ENCODE data around the gene RPRML. TPM values are rescaled to one million over a fixed set of nuclear protein-coding genes. Genes with fewer than 3 reads are reported as not detected.
"Not testable (repeated sequence)": the region's sequence is repeated elsewhere in the genome, so short reads cannot be mapped to it uniquely, and the experiment has no call there.

RPRML gene
- total RNA-seq, 2 experiments from 2014 or later = not detected

DNA sequence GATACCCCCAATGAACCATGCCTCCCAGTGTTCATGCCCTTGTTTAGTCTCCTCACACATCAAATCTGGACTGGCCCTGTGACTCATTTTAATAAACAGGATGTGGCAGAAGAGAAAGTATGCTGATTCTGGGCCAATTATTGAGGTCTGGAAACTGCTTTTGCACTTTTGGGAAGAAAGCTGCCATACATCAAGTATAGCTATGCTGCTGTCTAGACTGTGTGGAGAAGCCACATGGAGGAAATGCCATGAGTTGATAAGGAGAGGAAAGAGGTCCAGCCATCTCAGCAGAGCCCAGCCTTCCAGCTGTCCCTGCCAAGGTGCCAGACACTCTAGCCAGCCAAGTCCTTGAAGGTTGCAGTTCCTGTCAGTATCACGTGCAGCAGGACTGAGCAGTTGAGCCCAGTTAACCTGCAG is 16.7 kb downstream of the RPRML start:
- ChIA-PET CTCF (no interaction called here), POLR2A (no interaction called here)
- Histone ChIP-seq H3K4me1 (ENCODE audit: insufficient read depth, low read length) (peaks cover 4% of the 10 kb centered on the region), H3K4me3 (ENCODE audit: low read length) (no peak overlapping the region), H3K27me3 (ENCODE audit: control insufficient read depth in 1 of 2, insufficient read depth in 2 of 2, low read length in 2 of 2) (peaks cover 0 to 4% of the 10 kb centered on the region in 2 experiments), H3K36me3 (ENCODE audit: insufficient read depth, low read length) (no peaks in the 10 kb centered on the region), H3K27ac (ENCODE audit: low read depth in 1 of 2, low read length in 2 of 2) (no peak overlapping the region), H3K9me3 (ENCODE audit: control insufficient read depth in 1 of 2, insufficient read depth in 1 of 2, low read length in 2 of 2) (peaks cover 0 to 5% of the 10 kb centered on the region in 2 experiments)
- ATAC-seq (ENCODE audit: poor library complexity) (no peak), DNase-seq (no peak)
- Mint-ChIP-seq H3K4me3 (no peak overlapping the region), H3K27ac (no peak overlapping the region), H3K4me1 (ENCODE audit: low read depth) (no peaks in the 10 kb centered on the region), H3K27me3 (peaks cover 16% of the 10 kb centered on the region), H3K36me3 (ENCODE audit: low read depth) (peaks cover 21% of the 10 kb centered on the region), H3K9me3 (peaks cover 3% of the 10 kb centered on the region)
- intact Hi-C loops (cut with DNase I, micrococcal nuclease) = no loop called here
- TF ChIP-seq, protein P1, sequence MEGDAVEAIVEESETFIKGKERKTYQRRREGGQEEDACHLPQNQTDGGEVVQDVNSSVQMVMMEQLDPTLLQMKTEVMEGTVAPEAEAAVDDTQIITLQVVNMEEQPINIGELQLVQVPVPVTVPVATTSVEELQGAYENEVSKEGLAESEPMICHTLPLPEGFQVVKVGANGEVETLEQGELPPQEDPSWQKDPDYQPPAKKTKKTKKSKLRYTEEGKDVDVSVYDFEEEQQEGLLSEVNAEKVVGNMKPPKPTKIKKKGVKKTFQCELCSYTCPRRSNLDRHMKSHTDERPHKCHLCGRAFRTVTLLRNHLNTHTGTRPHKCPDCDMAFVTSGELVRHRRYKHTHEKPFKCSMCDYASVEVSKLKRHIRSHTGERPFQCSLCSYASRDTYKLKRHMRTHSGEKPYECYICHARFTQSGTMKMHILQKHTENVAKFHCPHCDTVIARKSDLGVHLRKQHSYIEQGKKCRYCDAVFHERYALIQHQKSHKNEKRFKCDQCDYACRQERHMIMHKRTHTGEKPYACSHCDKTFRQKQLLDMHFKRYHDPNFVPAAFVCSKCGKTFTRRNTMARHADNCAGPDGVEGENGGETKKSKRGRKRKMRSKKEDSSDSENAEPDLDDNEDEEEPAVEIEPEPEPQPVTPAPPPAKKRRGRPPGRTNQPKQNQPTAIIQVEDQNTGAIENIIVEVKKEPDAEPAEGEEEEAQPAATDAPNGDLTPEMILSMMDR (IDR thresholded peaks at IDR 0.05) = no peak

DNA sequence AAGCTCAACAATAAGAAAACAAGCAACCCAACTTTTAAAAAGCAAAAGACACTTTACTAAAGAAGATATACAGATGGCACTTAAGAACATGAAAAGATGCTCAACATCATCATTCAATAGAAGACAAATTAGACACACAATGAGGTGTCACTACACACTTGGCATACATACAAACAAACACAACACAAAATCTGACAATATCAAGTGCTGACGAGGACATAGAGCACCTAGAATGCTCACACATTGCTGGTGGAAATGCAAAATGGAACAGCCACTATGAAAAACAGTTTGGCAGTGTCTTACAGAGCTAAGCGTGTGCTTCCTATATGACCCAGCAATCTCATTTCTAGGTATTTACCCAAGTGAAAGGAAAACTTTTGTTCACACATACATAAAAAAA is 18.9 kb downstream of the RPRML start:
- TF ChIP-seq, protein P1 (IDR thresholded peaks at IDR 0.05) = no peak
- CTCF ChIA-PET = no interaction called here

DNA sequence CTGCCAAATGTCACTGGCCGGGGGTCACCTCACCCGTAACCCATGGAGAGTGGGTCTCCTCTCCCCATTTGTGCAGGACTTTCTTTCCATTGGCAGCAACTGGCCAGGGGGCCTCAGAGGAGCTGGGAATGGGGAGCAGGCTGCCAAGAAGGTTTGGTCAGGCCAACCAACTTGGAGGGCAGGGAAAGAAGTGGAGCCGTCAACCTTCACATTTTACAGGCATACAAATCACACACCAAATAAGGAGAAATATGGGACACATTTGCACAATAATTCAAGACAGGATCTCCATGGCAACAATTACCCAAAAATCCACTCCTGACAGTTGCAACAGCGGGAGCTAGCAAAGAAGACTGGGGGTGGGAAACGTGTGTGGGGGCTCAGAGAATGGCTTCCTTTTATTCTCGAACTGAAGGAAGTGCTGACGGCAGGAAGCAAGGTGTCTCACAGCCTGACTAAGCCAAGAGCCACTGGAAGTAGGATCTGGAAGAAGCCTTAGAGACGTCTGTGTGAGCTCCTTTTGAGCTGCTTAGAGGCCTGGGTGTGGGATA is 20.9 kb downstream of the RPRML start:
- intact Hi-C loops (cut with DNase I, micrococcal nuclease) = no loop called here
- ChIA-PET POLR2A (no interaction called here), CTCF (no interaction called here)
- no peaks in the 10 kb centered on the region for H3K4me1 Mint-ChIP-seq (ENCODE audit: low read depth)
- Histone ChIP-seq H3K36me3 (ENCODE audit: insufficient read depth, low read length) (peaks cover 5% of the 10 kb centered on the region), H3K27me3 (ENCODE audit: control insufficient read depth in 1 of 2, insufficient read depth in 2 of 2, low read length in 2 of 2) (no peaks in the 10 kb centered on the region), H3K9me3 (ENCODE audit: control insufficient read depth in 1 of 2, insufficient read depth in 1 of 2, low read length in 2 of 2) (peaks cover 0 to 5% of the 10 kb centered on the region in 2 experiments), H3K4me3 (ENCODE audit: low read length) (no peak overlapping the region), H3K27ac (ENCODE audit: low read depth in 1 of 2, low read length in 2 of 2) (no peak overlapping the region), H3K4me1 (ENCODE audit: insufficient read depth, low read length) (peaks cover 4% of the 10 kb centered on the region)
- H3K9me3 Mint-ChIP-seq = peaks cover 3% of the 10 kb centered on the region
- no peak overlapping the region for H3K27ac Mint-ChIP-seq
- DNase-seq (no peak), ATAC-seq (ENCODE audit: poor library complexity) (no peak)
- TF ChIP-seq, protein P1 (IDR thresholded peaks at IDR 0.05) = no peak
- peaks cover 22% of the 10 kb centered on the region for H3K36me3 Mint-ChIP-seq (ENCODE audit: low read depth)
- H3K4me3 Mint-ChIP-seq = no peak overlapping the region
- peaks cover 6% of the 10 kb centered on the region for H3K27me3 Mint-ChIP-seq

More for the DNA sequence above, 18.9 kb downstream of the RPRML start:
- peaks cover 6% of the 10 kb centered on the region for H3K27me3 Mint-ChIP-seq
- intact Hi-C loops (cut with DNase I, micrococcal nuclease) = no loop called here
- Histone ChIP-seq H3K27ac (ENCODE audit: low read depth in 1 of 2, low read length in 2 of 2) (no peak overlapping the region), H3K4me1 (ENCODE audit: insufficient read depth, low read length) (peaks cover 4% of the 10 kb centered on the region), H3K9me3 (ENCODE audit: control insufficient read depth in 1 of 2, insufficient read depth in 1 of 2, low read length in 2 of 2) (peaks cover 0 to 5% of the 10 kb centered on the region in 2 experiments), H3K36me3 (ENCODE audit: insufficient read depth, low read length) (peaks cover 5% of the 10 kb centered on the region), H3K4me3 (ENCODE audit: low read length) (no peak overlapping the region), H3K27me3 (ENCODE audit: control insufficient read depth in 1 of 2, insufficient read depth in 2 of 2, low read length in 2 of 2) (peaks cover 0 to 4% of the 10 kb centered on the region in 2 experiments)
- ATAC-seq (ENCODE audit: poor library complexity) (no peak), DNase-seq (no peak)
- no peaks in the 10 kb centered on the region for H3K4me1 Mint-ChIP-seq (ENCODE audit: low read depth)
- H3K27ac Mint-ChIP-seq = no peak overlapping the region
- POLR2A ChIA-PET = interaction anchor here (0.8 kb wide), 1 partner anchor 108 kb away, joined by 5 read pairs; no protein-coding TSS in a partner anchor
- peaks cover 22% of the 10 kb centered on the region for H3K36me3 Mint-ChIP-seq (ENCODE audit: low read depth)
- no peak overlapping the region for H3K4me3 Mint-ChIP-seq
- peaks cover 3% of the 10 kb centered on the region for H3K9me3 Mint-ChIP-seq

DNA sequence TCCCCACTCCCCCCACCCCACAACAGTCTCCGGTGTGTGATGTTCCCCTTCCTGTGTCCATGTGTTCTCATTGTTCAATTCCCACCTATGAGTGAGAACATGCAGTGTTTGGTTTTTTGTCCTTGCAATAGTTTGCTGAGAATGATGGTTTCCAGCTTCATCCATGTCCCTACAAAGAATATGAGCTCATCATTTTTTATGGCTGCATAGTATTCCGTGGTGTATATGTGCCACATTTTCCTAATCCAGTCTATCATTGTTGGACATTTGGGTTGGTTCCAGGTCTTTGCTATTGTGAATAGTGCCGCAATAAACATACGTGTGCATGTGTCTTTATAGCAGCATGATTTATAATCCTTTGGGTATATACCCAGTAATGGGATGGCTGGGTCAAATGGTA is 25.9 kb downstream of the RPRML start:
- H3K9me3 ChIP-seq (ENCODE audit: control insufficient read depth in 1 of 2, insufficient read depth in 1 of 2, low read length in 2 of 2); H3K9me3 Mint-ChIP-seq; H3K4me3 ChIP-seq (ENCODE audit: low read length); H3K27ac ChIP-seq (ENCODE audit: low read depth in 1 of 2, low read length in 2 of 2); intact Hi-C loops (cut with DNase I, micrococcal nuclease); POLR2A ChIA-PET; CTCF ChIA-PET; ATAC-seq (ENCODE audit: poor library complexity); H3K4me1 ChIP-seq (ENCODE audit: insufficient read depth, low read length); H3K4me1 Mint-ChIP-seq (ENCODE audit: low read depth); H3K27me3 Mint-ChIP-seq; H3K27ac Mint-ChIP-seq; H3K4me3 Mint-ChIP-seq; DNase-seq; H3K27me3 ChIP-seq (ENCODE audit: control insufficient read depth in 1 of 2, insufficient read depth in 2 of 2, low read length in 2 of 2): not testable (repeated sequence)
- peaks cover 11% of the 10 kb centered on the region for H3K36me3 ChIP-seq (ENCODE audit: insufficient read depth, low read length)
- peaks cover 33% of the 10 kb centered on the region for H3K36me3 Mint-ChIP-seq (ENCODE audit: low read depth)

All from CD4-positive, alpha-beta T cell (primary cell).